ENCODE results near the gene RNF182.

DNA sequence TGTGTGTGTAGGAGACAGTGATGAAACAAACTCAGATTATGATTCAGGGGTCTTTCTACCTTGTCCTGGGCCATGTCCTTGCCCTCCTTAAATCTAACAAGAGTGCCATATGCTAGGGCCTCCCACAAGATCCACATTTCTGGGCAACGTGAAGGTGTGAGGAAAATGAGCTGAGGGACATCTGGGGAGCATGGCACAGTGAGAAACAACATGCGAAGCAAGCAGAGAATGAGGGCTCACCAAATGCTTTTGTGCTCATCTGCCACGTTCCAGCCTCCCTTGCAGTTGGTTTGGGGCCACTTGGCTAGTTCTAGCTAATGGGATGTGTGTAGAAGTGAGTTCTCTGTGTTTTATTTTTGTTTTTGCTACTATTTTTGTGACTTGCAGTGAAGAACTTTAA, 21.4 kb upstream of the RNF182 start:
- no peak for TF ChIP-seq POLR2AphosphoS5 (IDR thresholded peaks at IDR 0.05; ENCODE audit: low read depth, low read length)
- TF ChIP-seq POLR2A (IDR thresholded peaks at IDR 0.05; ENCODE audit: low read depth, low read length), result no peak

Data from GM12892 (cell line).